ENCODE measurements around the gene TTI1.

GRCh38 chr20:37937686-37938085 lies 95.6 kb downstream of the TTI1 start:
- TF ChIP-seq TEAD4 (IDR thresholded peaks at IDR 0.05) (no peak), CREB1 (IDR thresholded peaks at IDR 0.05; ENCODE audit: low read depth) (no peak), ZBTB7A (IDR thresholded peaks at IDR 0.05; ENCODE audit: low read depth) (no peak), USF1 (IDR thresholded peaks at IDR 0.05) (no peak), NFIC (IDR thresholded peaks at IDR 0.05) (no peak), EP300 (IDR thresholded peaks at IDR 0.05; ENCODE audit: borderline replicate concordance) (no peak), TAF1 (IDR thresholded peaks at IDR 0.05; ENCODE audit: low read depth) (no peak), MAX (IDR thresholded peaks at IDR 0.05) (no peak), REST (IDR thresholded peaks at IDR 0.05; ENCODE audit: low read depth) (no peak), CEBPB (IDR thresholded peaks at IDR 0.05) (no peak), TCF12 (IDR thresholded peaks at IDR 0.05; ENCODE audit: low read depth) (no peak), YY1 (IDR thresholded peaks at IDR 0.05; ENCODE audit: low read depth) (no peak)

Data from Ishikawa (cell line).